K562 (cell line): Measurements from ENCODE around the gene RACGAP1.

Source experiments
- ATF1 ChIP-seq, 2 experiments: fragments of 450-650 bp in 1 of 2; IDR thresholded peaks; 2 replicates each; pipeline ENCODE4 v1.6.1; 2016; ENCODE audit warnings: missing compliant biosample characterization in 1 of 2, missing genetic modification characterization in 1 of 2
- DACH1 ChIP-seq: fragments of 450-650 bp; IDR thresholded peaks from 2 replicates; pipeline ENCODE4 v1.6.1; 2018; ENCODE audit not compliant: partially characterized antibody
- TF ChIP-seq, protein P1 (sequence below), 3 experiments: IDR thresholded peaks in 2 of 3; conservative IDR thresholded peaks in 1 of 3; 2 replicates each; pipeline ENCODE4 v1.5.1; 2011 to 2012; ENCODE audit warnings: low read length in 3 of 3, mild to moderate bottlenecking in 3 of 3, control low read depth in 2 of 3, improper control_type of control experiment in 1 of 3, inconsistent platforms in 1 of 3, low read depth in 1 of 3, mixed read lengths in 1 of 3, moderate library complexity in 1 of 3; ENCODE audit not compliant: insufficient read depth in 2 of 3
- TF ChIP-seq, protein P2 (sequence below): sonication (generic); formaldehyde crosslinking; IDR thresholded peaks from 2 replicates; pipeline ENCODE4 v1.5.0; 2020; ENCODE audit warnings: missing genetic modification reagents

DNA sequence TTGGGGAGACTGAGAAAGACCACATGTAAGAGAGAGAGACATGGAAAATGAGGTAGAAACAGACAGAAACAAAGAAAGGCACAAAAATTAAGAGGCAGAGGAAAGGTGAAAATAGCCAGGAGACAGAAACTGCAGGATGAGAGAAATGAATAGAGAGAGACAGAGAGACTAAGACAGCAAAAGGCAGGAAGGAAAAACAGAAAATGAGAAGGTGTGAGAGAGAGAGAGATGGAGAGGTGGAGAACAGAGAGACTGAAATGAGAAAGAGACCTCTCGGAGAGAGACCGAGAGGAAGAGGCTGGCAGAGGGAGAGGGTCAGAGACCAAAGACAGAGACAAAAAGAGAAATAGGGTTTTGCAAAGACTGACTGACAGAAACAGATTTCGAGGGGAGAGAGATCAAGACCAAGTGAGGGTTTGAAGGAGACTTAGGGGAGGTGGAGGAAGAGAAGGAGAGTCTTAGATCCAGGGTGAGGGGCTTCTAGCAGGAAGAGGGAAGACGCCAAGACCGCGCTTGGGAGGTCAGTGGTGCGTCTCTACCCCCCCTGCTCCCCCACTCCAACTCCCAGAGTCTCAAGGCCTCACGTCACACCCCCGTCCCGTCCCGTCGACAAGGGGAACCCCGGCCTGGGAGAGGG, 64.7 kb downstream of the RACGAP1 start:
- TF ChIP-seq, protein P1, sequence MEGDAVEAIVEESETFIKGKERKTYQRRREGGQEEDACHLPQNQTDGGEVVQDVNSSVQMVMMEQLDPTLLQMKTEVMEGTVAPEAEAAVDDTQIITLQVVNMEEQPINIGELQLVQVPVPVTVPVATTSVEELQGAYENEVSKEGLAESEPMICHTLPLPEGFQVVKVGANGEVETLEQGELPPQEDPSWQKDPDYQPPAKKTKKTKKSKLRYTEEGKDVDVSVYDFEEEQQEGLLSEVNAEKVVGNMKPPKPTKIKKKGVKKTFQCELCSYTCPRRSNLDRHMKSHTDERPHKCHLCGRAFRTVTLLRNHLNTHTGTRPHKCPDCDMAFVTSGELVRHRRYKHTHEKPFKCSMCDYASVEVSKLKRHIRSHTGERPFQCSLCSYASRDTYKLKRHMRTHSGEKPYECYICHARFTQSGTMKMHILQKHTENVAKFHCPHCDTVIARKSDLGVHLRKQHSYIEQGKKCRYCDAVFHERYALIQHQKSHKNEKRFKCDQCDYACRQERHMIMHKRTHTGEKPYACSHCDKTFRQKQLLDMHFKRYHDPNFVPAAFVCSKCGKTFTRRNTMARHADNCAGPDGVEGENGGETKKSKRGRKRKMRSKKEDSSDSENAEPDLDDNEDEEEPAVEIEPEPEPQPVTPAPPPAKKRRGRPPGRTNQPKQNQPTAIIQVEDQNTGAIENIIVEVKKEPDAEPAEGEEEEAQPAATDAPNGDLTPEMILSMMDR (IDR thresholded peaks at IDR 0.05 in 2 of 3, conservative IDR thresholded peaks at IDR 0.05 in 1 of 3; ENCODE audit: insufficient read depth in 2 of 3, low read depth in 1 of 3, low read length in 3 of 3) = no peak
- TF ChIP-seq ATF1 (CRISPR knock-in tag; IDR thresholded peaks at IDR 0.05) (no peak), ATF1 (tag; IDR thresholded peaks at IDR 0.05) (no peak), DACH1 (no peak)
- TF ChIP-seq, protein P2, sequence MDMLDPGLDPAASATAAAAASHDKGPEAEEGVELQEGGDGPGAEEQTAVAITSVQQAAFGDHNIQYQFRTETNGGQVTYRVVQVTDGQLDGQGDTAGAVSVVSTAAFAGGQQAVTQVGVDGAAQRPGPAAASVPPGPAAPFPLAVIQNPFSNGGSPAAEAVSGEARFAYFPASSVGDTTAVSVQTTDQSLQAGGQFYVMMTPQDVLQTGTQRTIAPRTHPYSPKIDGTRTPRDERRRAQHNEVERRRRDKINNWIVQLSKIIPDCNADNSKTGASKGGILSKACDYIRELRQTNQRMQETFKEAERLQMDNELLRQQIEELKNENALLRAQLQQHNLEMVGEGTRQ = no peak
